GM13976 (cell line): Measurements from ENCODE around the gene GAPT.

Experiments
- DNase-seq: peaks from one replicate; pipeline ENCODE4 v3.0.0; 2012; ENCODE audit warnings: low spot score
- in situ Hi-C: fragments of 300-500 bp; cut with MboI; formaldehyde crosslinking; loops from one replicate; pipeline ENCODE4 v1.12.0; 2022; ENCODE audit warnings: low sequenced_read_pairs, mixed read lengths, inconsistent platforms; ENCODE audit not compliant: unreplicated experiment
- TF ChIP-seq, protein P1 (sequence below): IDR thresholded peaks from 2 replicates; pipeline ENCODE4 v1.5.1; 2012; ENCODE audit warnings: borderline replicate concordance, mild to moderate bottlenecking; ENCODE audit not compliant: insufficient read depth; ENCODE audit errors: extremely low read depth, missing control alignments, control extremely low read depth

GAPT gene

DNA sequence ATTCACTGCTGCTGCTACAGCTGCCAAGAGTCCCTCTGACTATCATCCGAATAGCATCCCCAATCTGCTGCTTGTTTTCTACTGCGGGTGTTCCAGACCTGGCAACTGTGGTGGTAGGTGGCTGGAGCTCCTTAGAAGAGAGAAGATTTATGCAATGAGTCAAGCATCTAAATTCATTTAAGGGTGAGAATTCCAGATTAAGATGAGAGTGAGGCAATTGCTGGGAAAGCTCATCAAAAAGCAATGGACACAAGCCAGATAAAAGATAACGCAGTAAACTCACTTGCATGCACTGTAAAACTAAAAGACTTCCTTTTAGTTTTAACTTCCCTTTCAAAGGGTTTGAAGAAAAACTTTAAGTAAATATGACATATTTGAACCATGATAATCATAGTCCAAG is 35.2 kb upstream of the GAPT start:
- TF ChIP-seq, protein P1, sequence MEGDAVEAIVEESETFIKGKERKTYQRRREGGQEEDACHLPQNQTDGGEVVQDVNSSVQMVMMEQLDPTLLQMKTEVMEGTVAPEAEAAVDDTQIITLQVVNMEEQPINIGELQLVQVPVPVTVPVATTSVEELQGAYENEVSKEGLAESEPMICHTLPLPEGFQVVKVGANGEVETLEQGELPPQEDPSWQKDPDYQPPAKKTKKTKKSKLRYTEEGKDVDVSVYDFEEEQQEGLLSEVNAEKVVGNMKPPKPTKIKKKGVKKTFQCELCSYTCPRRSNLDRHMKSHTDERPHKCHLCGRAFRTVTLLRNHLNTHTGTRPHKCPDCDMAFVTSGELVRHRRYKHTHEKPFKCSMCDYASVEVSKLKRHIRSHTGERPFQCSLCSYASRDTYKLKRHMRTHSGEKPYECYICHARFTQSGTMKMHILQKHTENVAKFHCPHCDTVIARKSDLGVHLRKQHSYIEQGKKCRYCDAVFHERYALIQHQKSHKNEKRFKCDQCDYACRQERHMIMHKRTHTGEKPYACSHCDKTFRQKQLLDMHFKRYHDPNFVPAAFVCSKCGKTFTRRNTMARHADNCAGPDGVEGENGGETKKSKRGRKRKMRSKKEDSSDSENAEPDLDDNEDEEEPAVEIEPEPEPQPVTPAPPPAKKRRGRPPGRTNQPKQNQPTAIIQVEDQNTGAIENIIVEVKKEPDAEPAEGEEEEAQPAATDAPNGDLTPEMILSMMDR: no peak
- in situ Hi-C loops: loop anchor here (25.0 kb wide), 1 partner anchor 944 kb away; no protein-coding TSS in a partner anchor
- DNase-seq: no peak

DNA sequence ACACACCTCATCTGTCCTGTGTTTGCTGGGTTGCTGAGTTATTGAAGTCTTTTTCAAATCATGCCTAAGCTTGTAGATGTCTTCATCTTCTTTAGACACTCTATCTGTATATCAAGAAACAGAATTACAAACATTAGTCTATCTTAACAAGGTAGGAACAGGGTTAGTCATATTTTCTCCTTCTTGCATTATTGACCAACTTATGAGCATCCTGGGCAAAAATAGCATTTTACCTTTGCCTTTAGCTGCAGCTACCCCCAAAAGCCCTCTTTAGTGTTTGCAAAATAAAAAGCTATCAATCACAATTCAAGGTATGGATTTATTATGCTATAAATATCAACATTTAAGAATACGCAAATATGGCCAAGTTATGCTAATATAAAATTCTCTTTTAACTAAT is 34.7 kb upstream of the GAPT start:
- in situ Hi-C loops: loop anchor here (25.0 kb wide), 1 partner anchor 944 kb away; no protein-coding TSS in a partner anchor
- DNase-seq: no peak
- TF ChIP-seq, protein P1: no peak

DNA sequence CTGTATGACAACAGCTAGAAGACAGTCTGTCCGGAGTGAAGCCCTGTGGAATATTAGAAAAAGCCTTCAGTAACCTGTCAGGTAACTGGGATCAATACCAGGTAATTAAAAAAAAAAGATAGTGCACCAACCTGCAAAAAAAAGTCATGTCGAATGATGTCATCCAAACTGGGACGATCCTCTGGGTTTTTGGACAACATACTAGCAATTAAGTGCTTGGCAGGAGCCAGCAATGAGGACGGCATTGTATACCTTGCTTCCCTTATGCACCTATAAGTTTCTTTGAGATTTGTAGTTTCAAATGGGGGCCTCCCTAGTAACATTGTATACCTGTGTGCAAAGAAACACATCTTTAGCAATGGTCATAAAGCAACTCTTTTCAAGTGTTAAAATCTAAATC is 34.2 kb upstream of the GAPT start:
- TF ChIP-seq, protein P1: no peak
- in situ Hi-C loops: loop anchor here (25.0 kb wide), 1 partner anchor 945 kb away; no protein-coding TSS in a partner anchor

DNA sequence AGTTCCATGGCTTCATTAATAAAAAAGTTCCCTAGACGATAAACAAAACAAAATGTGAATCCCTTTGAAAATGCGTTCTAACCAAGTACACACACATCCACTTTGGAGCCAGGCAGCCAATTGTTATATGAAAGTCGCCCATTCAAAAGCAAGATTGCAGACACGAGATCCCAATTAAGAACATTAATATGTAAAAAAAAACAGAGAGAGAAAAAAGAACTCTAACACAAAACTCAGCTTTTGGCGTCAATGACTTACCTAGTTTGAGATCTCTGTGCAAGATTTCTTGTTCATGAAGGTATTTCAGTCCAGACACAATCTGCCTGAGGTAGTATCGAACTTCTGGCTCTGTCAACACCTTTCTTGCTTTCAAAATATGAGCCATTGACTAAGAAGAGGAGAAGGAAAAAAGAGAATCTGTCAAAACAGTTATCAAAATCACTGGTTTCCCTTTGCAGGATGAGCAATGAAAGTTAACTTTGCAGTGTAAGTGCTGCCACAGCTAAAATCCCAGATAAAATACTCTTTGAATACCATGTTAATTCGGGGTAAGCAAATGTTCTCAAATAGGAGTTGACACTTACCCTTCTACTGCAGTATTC is 33.0 kb upstream of the GAPT start:
- TF ChIP-seq, protein P1: no peak
- in situ Hi-C loops: loop anchor here (25.0 kb wide), 1 partner anchor 946 kb away; no protein-coding TSS in a partner anchor
- no peak for DNase-seq

More for the DNA sequence above, 34.2 kb upstream of the GAPT start:
- DNase-seq: no peak

DNA sequence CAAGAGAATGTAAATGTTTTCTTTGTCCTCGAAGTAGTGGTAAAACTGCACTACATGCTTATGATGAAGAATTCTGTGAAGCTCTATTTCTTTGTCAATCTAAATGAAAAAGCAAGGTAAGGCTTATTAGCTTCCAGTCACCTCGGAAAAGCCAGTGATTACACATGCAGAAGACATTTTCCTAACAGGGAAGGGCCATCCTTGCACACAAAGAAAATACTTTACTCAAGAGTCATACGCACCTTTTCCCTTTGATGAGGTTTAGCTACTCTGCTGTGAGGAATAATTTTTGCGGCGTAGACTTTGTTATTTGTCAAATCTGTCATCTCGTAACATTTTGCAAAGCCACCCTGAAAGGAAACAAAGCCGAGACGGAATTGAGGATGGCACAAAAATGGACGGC is 32.5 kb upstream of the GAPT start:
- DNase-seq: no peak
- in situ Hi-C loops: loop anchor here (25.0 kb wide), 1 partner anchor 946 kb away; no protein-coding TSS in a partner anchor
- TF ChIP-seq, protein P1: no peak

DNA sequence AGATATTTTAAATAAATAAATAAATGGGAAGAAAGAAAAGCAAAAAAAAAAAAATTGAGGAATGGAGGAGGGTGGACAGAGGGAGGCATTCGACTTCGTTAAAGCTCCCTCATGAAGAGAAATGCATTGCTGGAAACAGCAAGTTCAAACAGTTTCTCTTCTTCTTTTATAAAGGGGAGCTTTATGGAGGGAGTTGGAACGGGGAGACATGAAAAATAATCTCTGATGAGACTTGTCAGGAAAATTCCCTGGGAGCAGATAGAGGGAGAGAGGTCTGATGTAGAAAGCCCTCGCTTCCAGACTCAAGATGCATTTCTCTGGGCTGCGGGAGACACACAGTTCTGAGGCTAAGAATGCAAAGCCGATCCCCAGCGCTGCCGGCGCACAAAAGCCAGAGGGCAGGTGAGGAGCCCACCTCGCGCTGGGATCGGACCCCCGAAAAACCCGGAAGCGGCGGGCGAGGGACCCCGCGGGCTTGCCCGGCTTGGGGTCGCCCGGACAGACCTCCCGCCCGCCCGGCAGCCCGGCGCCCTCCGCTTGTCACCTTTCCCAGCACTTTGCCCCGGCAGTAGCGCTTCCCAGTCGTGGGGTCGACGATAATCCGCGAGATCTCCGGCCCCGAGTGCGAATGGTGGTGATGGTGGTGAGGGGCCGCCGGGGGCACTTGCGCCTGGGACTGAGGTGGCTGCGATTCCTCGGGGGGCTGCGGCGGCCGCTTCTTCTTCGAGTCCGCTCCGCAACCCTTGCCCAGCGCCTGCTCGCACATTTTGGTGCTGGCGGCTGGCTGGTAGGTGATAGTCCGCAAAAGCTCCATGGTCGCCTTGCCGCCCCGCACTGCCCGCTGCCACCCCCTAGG is 31.9 kb upstream of the GAPT start:
- in situ Hi-C loops: loop anchor here (10.0 to 25.0 kb wide), 3 partner anchors 675 to 1165 kb away; no protein-coding TSS in a partner anchor
- TF ChIP-seq, protein P1: no peak
- DNase-seq: no peak
